HG03139 (cell line): ENCODE measurements around the gene JMY.
"Not testable (repeated sequence)": the region's sequence is repeated elsewhere in the genome, so short reads cannot be mapped to it uniquely, and the experiment has no call there.

Experiments
- ATAC-seq: cut with Tn5 transposase; IDR thresholded peaks from one replicate; pipeline ENCODE4 v1.9.1; 2021; ENCODE audit not compliant: unreplicated experiment

JMY gene

GRCh38 chr5:79236970-79237739 lies 1.2 kb downstream of the JMY start:
- ATAC-seq: no peak

- no peak for ATAC-seq
These were observed 2.0 kb downstream of the JMY start for GRCh38 chr5:79237740-79238560.

- ATAC-seq: no peak
These were observed 4.6 kb downstream of the JMY start for GRCh38 chr5:79240561-79240960.

- no peak for ATAC-seq
These were observed 5.6 kb downstream of the JMY start for GRCh38 chr5:79241535-79241979.

GRCh38 chr5:79242242-79243039 lies 6.5 kb downstream of the JMY start:
- no peak for ATAC-seq

GRCh38 chr5:79243224-79243623 lies 7.3 kb downstream of the JMY start:
- no peak for ATAC-seq

GRCh38 chr5:79254067-79254466 lies 18.1 kb downstream of the JMY start:
- not testable (repeated sequence) for ATAC-seq

GRCh38 chr5:79255786-79256557 lies 20.0 kb downstream of the JMY start:
- no peak for ATAC-seq

- ATAC-seq: no peak
These were observed 20.6 kb downstream of the JMY start for GRCh38 chr5:79256563-79256962.

GRCh38 chr5:79257314-79257713 lies 21.4 kb downstream of the JMY start:
- no peak for ATAC-seq

GRCh38 chr5:79258801-79259200 lies 22.9 kb downstream of the JMY start:
- no peak for ATAC-seq

GRCh38 chr5:79259383-79259782 lies 23.5 kb downstream of the JMY start:
- ATAC-seq: no peak

- ATAC-seq: no peak
These were observed 23.9 kb downstream of the JMY start for GRCh38 chr5:79259810-79260209.

- no peak for ATAC-seq
These were observed 26.0 kb downstream of the JMY start for GRCh38 chr5:79261897-79262296.

- no peak for ATAC-seq
These were observed 27.4 kb downstream of the JMY start for GRCh38 chr5:79263290-79263689.

- ATAC-seq: no peak
These were observed 31.2 kb downstream of the JMY start for GRCh38 chr5:79267180-79267579.

- ATAC-seq: no peak
These were observed 33.8 kb downstream of the JMY start for GRCh38 chr5:79269733-79270166.

- ATAC-seq: no peak
These were observed 37.4 kb downstream of the JMY start for GRCh38 chr5:79273341-79273740.

- no peak for ATAC-seq
These were observed 48.9 kb downstream of the JMY start for GRCh38 chr5:79284846-79285245.

GRCh38 chr5:79285285-79285684 lies 49.4 kb downstream of the JMY start:
- ATAC-seq: no peak

GRCh38 chr5:79285833-79286232 lies 49.9 kb downstream of the JMY start:
- no peak for ATAC-seq
